GM20000 (cell line): ENCODE data around the gene TRMT1.

ENCODE experiments used
- DNase-seq: peaks from one replicate; pipeline ENCODE4 v3.0.0; 2012; ENCODE audit warnings: low spot score
- CTCF ChIP-seq: IDR thresholded peaks from 2 replicates; pipeline ENCODE4 v1.5.1; 2012; ENCODE audit warnings: mild to moderate bottlenecking, control low read depth; ENCODE audit errors: extremely low read depth, missing control alignments

Gene TRMT1

GRCh38 chr19:13127811-13128575 is 11.5 kb upstream of the TRMT1 start:
- DNase-seq = no peak
- no peak for TF ChIP-seq CTCF

- no peak for TF ChIP-seq CTCF
- DNase-seq = no peak
Measured at GRCh38 chr19:13127051-13127450, 10.5 kb upstream of the TRMT1 start.

- TF ChIP-seq CTCF = no peak
- DNase-seq = no peak
Measured at GRCh38 chr19:13122980-13123957, 6.7 kb upstream of the TRMT1 start.

GRCh38 chr19:13122275-13122878 is 5.8 kb upstream of the TRMT1 start:
- TF ChIP-seq CTCF = no peak
- DNase-seq = no peak

GRCh38 chr19:13121551-13122274 is 5.2 kb upstream of the TRMT1 start:
- TF ChIP-seq CTCF = no peak

GRCh38 chr19:13120817-13121216 is 4.3 kb upstream of the TRMT1 start:
- no peak for DNase-seq
- no peak for TF ChIP-seq CTCF

More at GRCh38 chr19:13121551-13122274, 5.2 kb upstream of the TRMT1 start:
- no peak for DNase-seq
